Measurements from ENCODE around the gene ELOB. TPM values are rescaled to one million over a fixed set of nuclear protein-coding genes. Genes with fewer than 3 reads are reported as not detected.

ELOB gene
- total RNA-seq, 2 donors from 2014 or later = 264 to 272 TPM

- no peaks in the 10 kb centered on the region for H3K27me3 ChIP-seq (ENCODE audit: control insufficient read depth, insufficient read depth, low read length, poor library complexity, severe bottlenecking)
- no peaks in the 10 kb centered on the region for H3K36me3 Mint-ChIP-seq (ENCODE audit: low read depth)
- H3K9ac ChIP-seq (ENCODE audit: extremely low read depth, low read length, poor library complexity, severe bottlenecking) = no peak overlapping the region
- H3K9me3 Mint-ChIP-seq = peaks cover 1% of the 10 kb centered on the region
- 89 to 95% methylated on average over 4 to 7 of the region's 7 CpGs for WGBS, 2 experiments (ENCODE audit: insufficient coverage in 1 of 2, insufficient read length in 1 of 2)
- no peak for TF ChIP-seq CTCF (conservative IDR thresholded peaks at IDR 0.05)
- H3K9me3 ChIP-seq (ENCODE audit: control insufficient read depth, low read length) = no peaks in the 10 kb centered on the region
- H3K27ac Mint-ChIP-seq = no peak overlapping the region
- peaks cover 5% of the 10 kb centered on the region for H3K4me1 ChIP-seq (ENCODE audit: control insufficient read depth, insufficient read depth, low read length)
- H3K27ac ChIP-seq (ENCODE audit: low read depth, low read length) = no peak overlapping the region
- no peaks in the 10 kb centered on the region for H3K36me3 ChIP-seq (ENCODE audit: control insufficient read depth, insufficient read depth, low read length)
- H3K4me3 ChIP-seq (ENCODE audit: low read length) = no peak overlapping the region
- DNase-seq = peak; percentile 35
- H3K4me1 Mint-ChIP-seq = peaks cover 12% of the 10 kb centered on the region
- no peak overlapping the region for H3K4me3 Mint-ChIP-seq
- peaks cover 9% of the 10 kb centered on the region for H3K27me3 Mint-ChIP-seq (ENCODE audit: insufficient read depth)
These were observed 36.7 kb upstream of the ELOB start for GRCh38 chr16:2813771-2814221.

GRCh38 chr16:2811703-2812471 lies 34.8 kb upstream of the ELOB start:
- Histone ChIP-seq H3K27me3 (ENCODE audit: control insufficient read depth, insufficient read depth, low read length, poor library complexity, severe bottlenecking) (no peaks in the 10 kb centered on the region), H3K27ac (ENCODE audit: low read depth, low read length) (no peak overlapping the region), H3K4me3 (ENCODE audit: low read length) (no peak overlapping the region), H3K9ac (ENCODE audit: extremely low read depth, low read length, poor library complexity, severe bottlenecking) (no peak overlapping the region), H3K9me3 (ENCODE audit: control insufficient read depth, low read length) (no peaks in the 10 kb centered on the region), H3K36me3 (ENCODE audit: control insufficient read depth, insufficient read depth, low read length) (no peaks in the 10 kb centered on the region), H3K4me1 (ENCODE audit: control insufficient read depth, insufficient read depth, low read length) (peaks cover 5% of the 10 kb centered on the region)
- 84 to 89% methylated on average over 14 to 15 of the region's 15 CpGs for WGBS, 2 experiments (ENCODE audit: insufficient coverage in 1 of 2, insufficient read length in 1 of 2)
- TF ChIP-seq CTCF (conservative IDR thresholded peaks at IDR 0.05) = no peak
- peak; percentile 61 for DNase-seq
- Mint-ChIP-seq H3K9me3 (peaks cover 8% of the 10 kb centered on the region), H3K36me3 (ENCODE audit: low read depth) (no peaks in the 10 kb centered on the region), H3K27ac (no peak overlapping the region), H3K27me3 (ENCODE audit: insufficient read depth) (peaks cover 16% of the 10 kb centered on the region), H3K4me3 (no peak overlapping the region), H3K4me1 (peaks cover 12% of the 10 kb centered on the region)

- Histone ChIP-seq H3K4me1 (ENCODE audit: control insufficient read depth, insufficient read depth, low read length) (peaks cover 5% of the 10 kb centered on the region), H3K36me3 (ENCODE audit: control insufficient read depth, insufficient read depth, low read length) (no peaks in the 10 kb centered on the region), H3K9me3 (ENCODE audit: control insufficient read depth, low read length) (no peaks in the 10 kb centered on the region), H3K4me3 (ENCODE audit: low read length) (no peak overlapping the region), H3K27ac (ENCODE audit: low read depth, low read length) (no peak overlapping the region), H3K27me3 (ENCODE audit: control insufficient read depth, insufficient read depth, low read length, poor library complexity, severe bottlenecking) (peaks cover 4% of the 10 kb centered on the region), H3K9ac (ENCODE audit: extremely low read depth, low read length, poor library complexity, severe bottlenecking) (no peak overlapping the region)
- Mint-ChIP-seq H3K27ac (no peak overlapping the region), H3K4me1 (peaks cover 12% of the 10 kb centered on the region), H3K27me3 (ENCODE audit: insufficient read depth) (peaks cover 27% of the 10 kb centered on the region), H3K4me3 (no peak overlapping the region), H3K9me3 (peaks cover 8% of the 10 kb centered on the region), H3K36me3 (ENCODE audit: low read depth) (no peaks in the 10 kb centered on the region)
- DNase-seq = no peak
- TF ChIP-seq CTCF (conservative IDR thresholded peaks at IDR 0.05) = no peak
- 91 to 100% methylated on average over 4 to 6 of the region's 6 CpGs for WGBS, 2 experiments (ENCODE audit: insufficient coverage in 1 of 2, insufficient read length in 1 of 2)
These were observed 33.6 kb upstream of the ELOB start for GRCh38 chr16:2810651-2811050.

All from endodermal cell (in vitro differentiated cells).